ENCODE results near the gene GASK1A. TPM values are rescaled to one million over a fixed set of nuclear protein-coding genes. Genes with fewer than 3 reads are reported as not detected.

The GASK1A gene
- total RNA-seq, 1 experiment from 2014 or later: not detected

GRCh38 chr3:43093974-43094373 is 114.9 kb downstream of the GASK1A start:
- TF ChIP-seq POLR2AphosphoS5 (IDR thresholded peaks at IDR 0.05; ENCODE audit: low read depth, low read length) (no peak), SIN3A (IDR thresholded peaks at IDR 0.05; ENCODE audit: borderline replicate concordance, insufficient read depth, low read depth, low read length) (no peak), CTCF (IDR thresholded peaks at IDR 0.05) (no peak), TCF7L2 (IDR thresholded peaks at IDR 0.05; ENCODE audit: low read depth, low read length) (no peak), REST (IDR thresholded peaks at IDR 0.05; ENCODE audit: insufficient read depth in 1 of 2, low read depth in 2 of 2, low read length in 1 of 2) (no peak)
- ATAC-seq (no peak), DNase-seq (ENCODE audit: low read depth, low spot score) (no peak)
- Histone ChIP-seq H3K9me3 (ENCODE audit: control insufficient read depth, insufficient read depth, low read depth, low read length) (no peaks in the 10 kb centered on the region), H3K27ac (ENCODE audit: low read length) (no peak overlapping the region), H3K27me3 (ENCODE audit: control insufficient read depth, insufficient read depth, low read length) (no peaks in the 10 kb centered on the region), H3K4me3 (ENCODE audit: low read depth in 2 of 2, low read length in 2 of 2) (no peak overlapping the region), H3K4me1 (ENCODE audit: control insufficient read depth, insufficient read depth, low read length) (no peaks in the 10 kb centered on the region), H3K36me3 (ENCODE audit: control insufficient read depth, insufficient read depth, low read length) (no peaks in the 10 kb centered on the region)
- in situ Hi-C loops (cut with HindIII; ENCODE audit: low pct_unique_long_range_greater_than_20kb, low sequenced_read_pairs) (no loop called here), intact Hi-C loops (cut with micrococcal nuclease; ENCODE audit: unreplicated experiment) (no loop called here)
- CTCF ChIA-PET: no interaction called here
- no TSS peak for BruUV-seq (replicated peaks)
- POLR2A ChIA-PET: no interaction called here

GRCh38 chr3:43094381-43094780 is 115.3 kb downstream of the GASK1A start:
- DNase-seq (ENCODE audit: low read depth, low spot score) (no peak), ATAC-seq (no peak)
- Histone ChIP-seq H3K36me3 (ENCODE audit: control insufficient read depth, insufficient read depth, low read length) (no peaks in the 10 kb centered on the region), H3K4me1 (ENCODE audit: control insufficient read depth, insufficient read depth, low read length) (no peaks in the 10 kb centered on the region), H3K4me3 (ENCODE audit: low read depth in 2 of 2, low read length in 2 of 2) (no peak overlapping the region), H3K27me3 (ENCODE audit: control insufficient read depth, insufficient read depth, low read length) (no peaks in the 10 kb centered on the region), H3K27ac (ENCODE audit: low read length) (no peak overlapping the region), H3K9me3 (ENCODE audit: control insufficient read depth, insufficient read depth, low read depth, low read length) (no peaks in the 10 kb centered on the region)
- no peak for TF ChIP-seq POLR2AphosphoS5 (IDR thresholded peaks at IDR 0.05; ENCODE audit: low read depth, low read length)
- TF ChIP-seq SIN3A (IDR thresholded peaks at IDR 0.05; ENCODE audit: borderline replicate concordance, insufficient read depth, low read depth, low read length): no peak
- TF ChIP-seq REST (IDR thresholded peaks at IDR 0.05; ENCODE audit: insufficient read depth in 1 of 2, low read depth in 2 of 2, low read length in 1 of 2): no peak
- TF ChIP-seq TCF7L2 (IDR thresholded peaks at IDR 0.05; ENCODE audit: low read depth, low read length): no peak
- TF ChIP-seq CTCF (IDR thresholded peaks at IDR 0.05): no peak
- CTCF ChIA-PET: no interaction called here
- intact Hi-C loops (cut with micrococcal nuclease; ENCODE audit: unreplicated experiment) (no loop called here), in situ Hi-C loops (cut with HindIII; ENCODE audit: low pct_unique_long_range_greater_than_20kb, low sequenced_read_pairs) (no loop called here)
- POLR2A ChIA-PET: no interaction called here
- no TSS peak for BruUV-seq (replicated peaks)
